GM21526 (cell line): ENCODE data around the gene IZUMO1.
"Not testable (repeated sequence)": the region's sequence is repeated elsewhere in the genome, so short reads cannot be mapped to it uniquely, and the experiment has no call there.

Experiments
- ATAC-seq: cut with Tn5 transposase; IDR thresholded peaks from one replicate; pipeline ENCODE4 v1.9.1; 2021; ENCODE audit warnings: moderate library complexity; ENCODE audit not compliant: unreplicated experiment, low FRiP score

The IZUMO1 gene

DNA sequence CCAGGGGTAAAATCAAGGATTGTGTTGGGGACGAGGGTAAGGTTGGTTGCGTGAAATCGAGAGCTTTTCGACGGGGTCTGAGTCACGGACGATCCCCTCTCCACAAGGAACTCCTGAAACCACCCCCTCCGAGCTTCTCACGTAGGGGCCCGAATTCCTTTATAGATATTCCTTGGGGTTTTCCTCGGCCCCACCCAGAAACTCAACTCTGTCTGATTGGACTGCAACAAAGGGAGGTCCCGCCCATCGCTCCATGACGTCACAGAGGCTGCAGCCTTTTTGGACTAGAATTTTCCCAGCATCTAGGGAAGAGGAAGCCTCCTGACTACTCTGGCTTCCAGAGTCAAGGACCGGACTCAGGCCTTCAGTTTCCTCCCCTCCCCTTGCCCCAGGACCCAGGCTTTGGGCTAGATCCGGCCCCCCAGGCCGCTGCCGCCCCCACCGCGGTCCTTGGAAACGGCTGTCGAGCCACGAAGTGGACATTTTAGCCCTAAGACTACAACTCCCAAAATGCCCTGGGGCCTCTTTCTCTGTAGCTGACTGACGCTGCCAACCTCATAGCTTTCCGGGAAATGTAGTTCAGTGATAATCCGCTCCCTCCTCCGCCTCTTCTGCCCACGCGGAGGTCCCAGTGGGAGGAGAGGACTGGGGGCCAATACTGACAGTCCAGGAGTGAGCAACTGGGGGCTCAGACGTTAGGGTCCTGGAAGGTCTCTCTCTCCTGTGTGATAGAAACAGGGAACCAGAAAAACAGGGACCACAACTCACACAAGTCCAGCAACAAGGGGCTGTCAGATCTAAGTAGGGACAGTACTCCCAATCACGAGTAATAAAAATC lies at the start of gene IZUMO1:
IZUMO1 (minus strand) TSS at position 172 of the 838 bp plus-strand sequence. CDS start 1,050 bp downstream, outside the sequence.
- no peak for ATAC-seq

DNA sequence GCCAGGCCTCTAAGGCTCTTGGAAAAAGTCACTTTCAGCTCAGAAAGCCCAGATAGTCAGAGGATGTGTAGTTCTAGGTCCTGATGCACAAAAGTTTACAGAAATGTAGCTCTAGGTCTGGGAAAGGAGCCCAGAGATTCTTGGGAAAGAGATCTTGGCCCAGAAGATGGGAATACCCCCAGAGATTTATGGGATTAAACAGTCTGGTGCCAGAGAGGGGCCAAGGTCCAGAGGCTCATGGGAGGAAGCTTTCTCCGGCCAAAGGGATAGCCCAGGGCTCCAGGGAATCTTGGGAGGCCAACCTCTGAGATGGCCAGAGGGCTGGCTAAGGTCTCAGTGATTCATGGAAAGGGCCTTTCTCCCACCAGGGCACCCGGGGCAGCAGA lies 49.0 kb upstream of the IZUMO1 start:
- ATAC-seq: no peak

DNA sequence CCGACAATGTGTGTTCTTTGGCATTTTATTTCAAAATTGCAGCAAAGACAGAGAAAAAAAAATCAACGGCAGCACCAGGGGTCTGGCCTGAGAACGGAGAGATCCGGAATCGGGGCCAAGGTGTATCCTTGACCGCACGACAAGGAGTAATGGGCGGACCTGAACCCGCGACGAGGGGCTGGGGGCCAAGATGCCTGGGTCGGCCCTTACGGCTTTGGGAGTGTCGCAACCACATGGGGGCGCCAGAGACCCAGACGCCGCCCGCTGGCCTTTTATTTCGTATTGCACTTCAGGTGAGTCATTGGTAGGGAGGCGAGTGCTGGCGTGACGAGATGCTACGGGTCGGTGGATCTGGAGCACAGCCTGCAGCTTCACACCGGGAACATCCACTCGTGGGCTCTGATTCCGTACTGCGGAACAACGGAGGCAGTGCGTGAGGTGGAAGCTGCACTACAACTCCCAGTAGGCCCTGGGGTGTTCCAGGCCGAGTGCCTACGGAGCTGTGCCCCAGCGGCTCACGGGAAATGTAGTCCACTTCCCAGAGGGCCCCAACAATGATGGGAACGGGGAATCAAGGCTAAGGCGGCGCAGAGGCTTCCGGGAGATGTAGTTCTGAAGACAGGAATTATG lies 48.5 kb upstream of the IZUMO1 start:
- ATAC-seq: peak; percentile 63

DNA sequence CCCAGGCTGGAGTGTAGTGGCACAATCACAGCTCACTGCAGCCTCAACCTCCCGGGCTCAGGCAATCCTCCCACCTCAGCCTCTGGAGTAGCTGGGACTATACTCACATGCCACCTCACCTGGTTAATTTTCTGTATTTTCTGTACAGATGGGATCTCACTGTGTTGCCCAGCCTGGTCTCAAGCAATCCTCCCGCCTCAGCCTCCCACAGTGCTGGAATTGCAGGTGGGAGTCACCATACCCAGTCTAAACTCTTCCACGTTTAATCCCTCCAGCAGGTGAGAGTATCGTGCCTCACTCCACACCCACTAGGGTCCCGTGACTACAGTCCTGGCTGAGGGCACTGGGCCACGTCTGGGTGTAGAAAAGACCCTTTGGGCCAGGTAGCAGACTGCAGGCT lies 47.6 kb upstream of the IZUMO1 start:
- no peak for ATAC-seq

DNA sequence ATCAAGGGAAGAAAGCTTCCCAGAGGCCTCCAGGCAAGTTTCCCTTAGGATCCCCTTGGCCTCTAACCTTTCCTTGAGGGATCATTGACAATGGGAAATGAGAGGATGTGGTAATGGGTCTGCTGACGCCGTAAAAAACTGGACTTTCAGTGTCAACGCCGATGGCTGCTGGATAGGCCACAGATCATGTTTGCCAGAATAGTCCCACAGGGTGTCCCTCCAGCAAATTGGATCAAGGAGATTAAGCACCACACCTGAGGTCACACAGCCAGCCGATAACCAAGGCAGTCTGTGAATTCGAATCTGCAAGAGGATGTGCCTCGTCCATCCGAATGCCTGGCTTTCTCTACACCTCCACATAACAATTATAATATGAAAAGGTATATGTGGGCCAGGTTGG lies 46.6 kb upstream of the IZUMO1 start:
- ATAC-seq: no peak

DNA sequence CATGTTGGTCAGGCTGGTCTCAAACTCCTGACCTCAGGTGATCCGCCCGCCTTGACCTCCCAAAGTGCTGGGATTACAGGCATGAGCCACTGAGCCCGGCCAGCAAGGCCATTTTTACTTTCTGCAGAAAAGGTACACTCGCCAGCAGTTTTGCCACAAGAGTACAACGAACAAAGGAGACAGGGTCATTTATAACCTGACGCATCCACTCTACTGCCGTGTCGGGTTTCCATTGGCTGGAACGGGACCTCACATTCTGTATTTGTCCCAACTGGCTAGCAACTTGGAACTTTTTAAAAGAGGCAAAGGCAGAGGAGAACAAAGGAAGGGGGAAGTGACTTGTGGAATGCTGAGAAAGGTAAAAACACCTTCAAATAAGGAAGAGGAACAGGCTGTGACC lies 40.6 kb upstream of the IZUMO1 start:
- not testable (repeated sequence) for ATAC-seq

DNA sequence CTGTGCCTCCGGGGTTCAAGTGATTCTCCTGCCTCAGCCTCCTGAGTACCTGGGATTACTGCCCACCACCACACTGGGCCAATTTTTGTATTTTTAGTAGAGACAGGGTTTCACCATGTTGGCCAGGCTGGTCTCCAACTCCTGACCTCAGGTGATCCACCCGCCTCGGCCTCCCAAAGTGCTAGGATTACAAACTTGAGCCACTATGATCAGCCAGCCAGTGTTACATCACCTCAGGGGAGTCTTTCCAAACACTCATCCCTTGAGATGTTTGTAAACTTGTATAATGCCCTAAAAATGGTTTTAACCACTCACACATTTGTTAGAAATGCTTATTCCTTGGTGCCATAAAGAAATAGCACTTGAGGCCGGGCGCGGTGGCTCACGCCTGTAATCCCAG lies 39.7 kb upstream of the IZUMO1 start:
- not testable (repeated sequence) for ATAC-seq

DNA sequence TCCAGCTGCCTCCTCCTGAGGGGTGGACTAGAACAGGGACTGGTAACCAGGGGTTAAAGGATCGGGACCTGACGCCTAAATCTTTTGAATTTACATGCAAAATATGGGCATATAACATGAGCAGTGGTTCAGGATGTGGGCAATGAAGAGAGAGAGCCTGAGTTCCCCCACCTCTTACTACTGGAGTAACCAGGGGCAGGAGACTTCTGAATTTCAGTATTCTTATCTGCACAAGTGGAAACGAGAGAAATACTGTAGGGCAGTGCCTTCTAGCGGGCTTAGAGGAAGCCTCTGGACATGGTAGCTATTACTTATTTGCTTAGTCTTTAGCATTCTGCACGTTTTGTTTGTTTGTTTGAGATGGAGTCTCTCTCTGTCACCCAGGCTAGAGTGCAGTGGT lies 37.8 kb upstream of the IZUMO1 start:
- no peak for ATAC-seq

DNA sequence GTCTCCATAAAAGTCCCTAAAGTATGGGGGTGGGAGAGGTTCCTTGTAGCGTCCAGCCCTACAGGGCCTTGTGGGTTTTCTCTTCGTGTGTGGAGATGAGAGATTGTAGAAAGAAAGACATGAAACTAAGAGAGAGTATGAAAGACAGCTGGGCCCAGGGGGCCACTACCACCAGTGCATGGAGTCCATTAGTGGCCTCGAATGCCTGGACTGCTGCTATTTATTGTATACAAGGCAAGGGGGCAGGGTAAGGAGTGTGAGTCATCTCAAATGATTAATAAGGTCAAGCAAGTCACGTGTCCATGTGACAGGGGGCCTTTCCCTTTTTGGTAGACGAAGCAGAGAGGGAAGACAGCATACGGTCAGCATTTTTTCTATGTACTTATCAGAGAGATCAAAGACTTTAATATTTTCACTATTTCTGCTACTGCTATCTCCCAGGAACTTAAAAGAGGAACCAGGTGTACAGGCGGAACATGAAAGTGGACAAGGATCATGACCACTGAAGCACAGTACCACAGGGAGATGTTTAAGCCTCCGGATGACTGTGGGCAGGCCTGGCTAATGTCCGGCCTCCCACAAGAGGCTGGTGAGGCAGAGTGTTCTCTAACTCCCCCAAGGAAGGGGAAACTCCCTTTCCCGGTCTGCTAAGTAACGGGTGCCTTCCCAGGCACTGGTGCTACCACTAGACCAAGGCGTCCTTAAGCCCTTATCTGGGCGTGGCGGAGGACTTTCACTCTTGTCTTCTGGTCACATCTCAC lies 34.1 kb upstream of the IZUMO1 start:
- ATAC-seq: no peak

DNA sequence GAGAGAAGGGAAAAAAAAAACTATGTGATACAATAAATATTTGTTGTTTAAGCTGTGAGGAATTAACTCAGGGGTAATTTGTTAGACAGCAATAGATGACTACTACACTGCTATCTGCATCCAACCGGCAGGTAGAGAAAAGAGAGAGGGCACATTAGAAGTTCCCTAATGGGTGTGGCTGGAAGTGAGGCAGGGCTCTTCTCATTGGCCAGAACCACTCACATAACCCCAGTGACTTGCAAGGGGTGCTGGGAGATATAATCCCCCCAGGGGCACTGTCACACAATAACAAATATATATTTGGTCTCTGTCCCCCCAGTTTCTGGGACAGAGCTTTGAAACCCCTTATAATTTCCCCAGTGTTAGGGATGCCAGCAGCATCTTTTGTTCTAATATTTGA lies 32.9 kb upstream of the IZUMO1 start:
- ATAC-seq: no peak

DNA sequence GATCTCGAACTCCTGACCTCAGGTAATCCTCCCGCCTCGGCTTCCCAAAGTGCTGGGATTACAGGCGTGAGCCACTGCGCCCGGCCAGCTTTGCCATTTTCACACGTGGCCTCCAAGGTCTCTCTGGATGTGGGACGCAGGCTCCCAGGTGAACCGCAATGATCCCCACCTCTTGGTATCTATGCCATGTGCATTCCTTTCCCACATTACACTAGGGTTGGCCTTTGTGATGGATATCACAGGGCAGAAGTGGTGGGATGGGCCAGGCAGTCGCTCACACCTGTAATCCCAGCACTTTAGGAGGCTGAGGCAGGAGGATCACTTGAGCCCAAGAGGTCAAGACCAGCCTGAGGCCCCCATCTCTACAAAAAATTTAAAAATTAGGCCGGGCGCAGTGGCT lies 31.0 kb upstream of the IZUMO1 start:
- ATAC-seq: no peak

DNA sequence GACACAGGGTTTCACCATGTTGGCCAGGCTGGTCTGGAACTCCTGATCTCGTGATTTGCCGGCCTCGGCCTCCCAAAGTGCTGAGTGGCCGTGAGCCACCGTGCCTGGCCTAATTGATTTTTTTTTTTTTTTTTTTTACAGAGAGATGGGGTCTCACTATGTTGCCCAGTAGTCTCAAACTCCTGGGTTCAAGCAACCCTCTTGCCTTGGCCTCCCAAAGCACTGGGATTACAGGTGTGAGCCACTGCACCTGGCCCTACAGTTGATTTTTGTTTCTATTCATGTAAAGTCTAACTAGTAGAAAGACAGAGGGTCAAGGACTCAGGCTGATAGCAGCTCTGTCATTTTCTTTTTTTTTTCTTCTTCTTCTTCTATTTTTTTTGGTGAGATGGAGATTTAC lies 30.4 kb upstream of the IZUMO1 start:
- no peak for ATAC-seq

DNA sequence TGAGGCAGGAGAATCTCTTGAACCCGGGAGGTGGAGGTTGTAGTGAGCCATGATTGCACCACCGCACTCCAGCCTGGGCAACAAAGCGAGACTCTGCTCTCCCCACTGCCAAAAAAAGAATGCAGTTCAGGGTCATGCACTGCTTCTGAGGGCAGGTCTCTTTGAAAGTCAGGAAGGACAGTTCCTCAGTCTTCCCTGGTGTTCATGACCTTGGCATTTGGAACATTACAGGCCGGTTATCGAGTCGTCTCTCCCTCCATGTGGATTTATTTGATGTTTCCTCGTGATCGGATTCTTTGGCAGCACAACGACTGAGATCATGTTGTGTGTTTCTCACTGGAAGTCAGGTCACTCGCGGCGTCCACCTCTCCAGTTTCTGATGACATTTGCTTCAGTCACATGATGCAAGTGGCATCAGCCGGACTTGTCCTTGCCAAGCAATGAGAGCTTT lies 25.8 kb upstream of the IZUMO1 start:
- ATAC-seq: no peak

DNA sequence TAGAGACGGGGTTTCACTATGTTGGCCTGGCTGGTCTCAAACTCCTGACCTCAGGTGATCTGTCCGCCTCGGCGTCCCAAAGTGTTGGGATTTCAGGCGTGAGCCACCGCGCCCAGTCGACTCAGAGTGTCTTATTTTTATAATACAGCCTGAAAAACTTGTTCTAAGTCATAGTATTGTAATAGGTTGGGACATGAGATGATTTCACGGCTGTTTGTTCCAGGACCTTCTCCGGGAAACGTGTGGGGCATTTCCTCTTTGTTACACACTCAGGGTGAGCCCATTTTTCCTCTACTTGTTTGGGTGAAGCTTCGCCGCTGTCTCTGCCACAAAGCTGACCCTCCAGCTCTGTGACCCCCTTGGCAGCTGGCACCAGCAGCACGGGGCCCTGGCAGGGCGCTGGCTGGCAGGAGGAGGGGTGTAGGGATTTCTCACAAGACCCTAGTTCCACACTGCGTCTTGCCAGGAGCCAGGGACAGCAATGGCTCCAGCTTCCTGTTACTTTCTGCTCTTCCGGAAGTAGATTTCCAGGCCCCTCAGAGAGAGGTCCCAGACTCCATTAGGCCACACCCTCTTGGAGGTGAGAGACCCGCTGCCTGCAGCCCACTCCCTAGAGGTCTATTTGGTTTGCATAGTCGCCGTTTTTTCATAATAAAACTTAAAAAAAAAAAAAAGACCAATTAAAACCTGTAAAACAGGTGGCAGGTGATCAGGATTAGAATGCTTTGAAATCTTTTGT lies 24.2 kb upstream of the IZUMO1 start:
- ATAC-seq: no peak

DNA sequence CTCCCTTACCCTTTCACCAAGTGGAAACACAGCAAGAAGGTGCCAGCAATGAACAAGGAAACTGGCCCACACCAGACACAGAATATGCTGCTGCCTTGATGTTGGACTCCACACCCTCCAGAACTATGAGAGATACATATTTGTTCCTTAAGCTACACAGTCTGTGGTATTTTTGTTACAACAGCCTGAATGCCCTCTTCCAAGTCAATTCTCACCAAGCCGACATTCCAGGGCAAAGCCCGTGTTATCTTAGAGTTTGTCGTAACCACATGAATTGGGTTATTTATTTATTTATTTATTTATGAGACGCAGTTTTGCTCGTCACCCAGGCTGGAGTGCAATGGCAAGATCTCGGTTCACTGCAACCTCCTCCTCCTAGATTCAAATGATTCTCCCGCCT lies 23.6 kb upstream of the IZUMO1 start:
- ATAC-seq: no peak

DNA sequence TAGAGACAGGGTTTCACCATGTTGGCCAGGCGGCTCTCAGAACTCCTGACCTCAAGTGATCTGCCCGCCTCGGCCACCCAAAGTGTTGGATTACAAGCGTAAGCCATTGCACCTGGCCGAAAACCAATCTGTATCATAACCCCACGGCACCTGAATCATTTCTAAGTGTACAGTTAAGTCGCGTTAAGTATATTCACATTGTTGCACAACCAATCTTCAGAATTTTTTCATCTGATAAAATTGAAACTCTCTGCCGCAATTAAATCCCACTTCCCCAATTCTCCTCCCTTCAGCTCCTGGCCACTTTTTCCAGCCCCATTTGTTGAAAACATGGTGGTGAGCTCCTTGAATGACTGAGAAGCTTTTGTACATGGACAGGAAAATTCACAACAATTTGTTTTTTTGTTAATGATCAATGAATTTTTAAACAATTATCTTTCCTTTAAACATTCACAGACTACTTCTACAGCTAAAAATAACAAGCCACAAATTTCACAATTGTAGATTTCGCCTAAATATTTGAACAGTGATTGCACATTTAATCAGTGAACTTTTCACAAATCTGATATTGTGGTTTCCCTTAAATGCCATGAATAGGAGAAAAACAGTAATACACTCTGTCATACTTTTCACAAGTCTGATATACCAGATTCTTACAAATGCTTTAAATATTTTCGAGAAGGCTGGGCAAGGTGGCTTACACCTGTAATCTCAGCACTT lies 22.4 kb upstream of the IZUMO1 start:
- no peak for ATAC-seq

DNA sequence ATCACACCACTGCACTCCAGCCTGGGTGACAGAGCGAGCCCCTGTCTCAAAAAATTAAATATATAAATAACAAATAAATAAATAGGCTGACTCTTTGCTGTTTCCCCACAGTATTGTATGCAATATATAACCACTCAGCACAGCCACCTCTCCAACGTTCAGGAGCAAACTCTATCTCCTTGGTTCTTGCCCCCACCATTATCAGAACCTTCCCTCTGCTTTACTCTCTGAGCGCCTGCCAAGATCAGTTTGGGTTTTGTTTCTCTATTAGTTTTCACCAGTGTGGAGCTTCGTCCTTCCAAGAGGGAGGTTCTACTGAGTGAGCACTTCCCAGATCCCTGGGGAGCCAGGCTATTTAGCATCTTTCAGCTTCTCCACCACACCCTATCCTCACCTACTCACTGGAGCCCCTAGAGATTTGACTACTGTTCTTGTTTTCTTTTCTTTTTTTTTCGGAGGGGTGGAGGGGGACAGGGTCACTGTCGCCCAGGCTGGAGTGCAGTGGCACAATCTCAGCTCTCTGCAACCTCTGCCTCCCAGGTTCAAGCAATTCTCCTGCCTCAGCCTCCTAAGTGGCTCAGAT lies 21.6 kb upstream of the IZUMO1 start:
- ATAC-seq: not testable (repeated sequence)

DNA sequence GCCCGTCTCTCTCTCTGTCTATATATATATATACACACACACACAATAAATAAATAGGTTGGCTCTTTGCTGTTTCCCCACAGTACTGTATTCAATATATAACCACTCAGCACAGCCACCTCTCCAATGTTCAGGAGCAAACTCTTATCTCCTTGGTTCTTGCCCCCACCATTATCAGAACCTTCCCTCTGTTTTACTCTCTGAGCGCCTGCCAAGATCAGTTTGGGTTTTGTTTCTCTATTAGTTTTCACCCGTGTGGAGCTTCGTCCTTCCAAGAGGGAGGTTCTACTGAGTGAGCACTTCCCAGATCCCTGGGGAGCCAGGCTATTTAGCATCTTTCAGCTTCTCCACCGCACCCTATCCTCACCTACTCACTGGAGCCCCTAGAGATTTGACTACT lies 19.1 kb upstream of the IZUMO1 start:
- ATAC-seq: not testable (repeated sequence)

DNA sequence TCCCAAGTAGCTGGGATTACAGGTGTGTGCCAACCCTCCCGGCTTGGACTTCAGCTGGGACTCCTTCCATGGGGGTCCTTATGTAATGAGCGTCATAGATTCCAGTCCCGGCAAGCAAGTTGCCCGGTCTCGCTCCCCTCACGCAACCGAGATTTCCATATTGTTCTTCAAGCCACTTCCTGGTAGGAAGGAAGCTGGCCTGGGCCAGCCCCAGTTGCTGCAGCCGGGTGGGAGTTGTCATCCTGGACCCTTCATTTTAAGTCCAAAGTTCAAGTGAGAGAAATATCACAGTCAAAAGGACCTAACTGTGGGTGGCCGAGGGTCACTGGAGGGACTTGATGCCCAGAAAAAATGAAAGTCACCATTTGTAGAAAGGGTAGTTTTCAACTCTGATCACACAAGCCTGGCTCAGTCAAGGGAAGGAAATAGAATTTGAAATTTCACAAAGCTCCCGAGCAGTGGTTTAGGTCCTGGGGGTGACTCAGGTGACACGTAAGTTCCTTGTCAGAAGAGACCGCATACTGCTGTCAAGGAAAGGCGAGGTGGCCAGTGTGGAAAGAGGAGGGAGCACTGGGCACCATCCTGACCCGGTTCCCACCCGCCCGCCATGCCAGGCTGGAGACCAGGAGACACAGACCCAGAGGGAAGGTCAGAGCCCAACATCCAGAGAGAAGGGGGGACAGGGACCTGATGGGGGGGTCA lies 13.9 kb upstream of the IZUMO1 start:
- ATAC-seq: no peak
